ENCODE measurements around the gene GEMIN5. TPM values are rescaled to one million over a fixed set of nuclear protein-coding genes. Genes with fewer than 3 reads are reported as not detected.

Gene GEMIN5
- total and polyA plus RNA-seq, 4 donors = 2.0 to 12.8 (median 7.5) TPM

DNA sequence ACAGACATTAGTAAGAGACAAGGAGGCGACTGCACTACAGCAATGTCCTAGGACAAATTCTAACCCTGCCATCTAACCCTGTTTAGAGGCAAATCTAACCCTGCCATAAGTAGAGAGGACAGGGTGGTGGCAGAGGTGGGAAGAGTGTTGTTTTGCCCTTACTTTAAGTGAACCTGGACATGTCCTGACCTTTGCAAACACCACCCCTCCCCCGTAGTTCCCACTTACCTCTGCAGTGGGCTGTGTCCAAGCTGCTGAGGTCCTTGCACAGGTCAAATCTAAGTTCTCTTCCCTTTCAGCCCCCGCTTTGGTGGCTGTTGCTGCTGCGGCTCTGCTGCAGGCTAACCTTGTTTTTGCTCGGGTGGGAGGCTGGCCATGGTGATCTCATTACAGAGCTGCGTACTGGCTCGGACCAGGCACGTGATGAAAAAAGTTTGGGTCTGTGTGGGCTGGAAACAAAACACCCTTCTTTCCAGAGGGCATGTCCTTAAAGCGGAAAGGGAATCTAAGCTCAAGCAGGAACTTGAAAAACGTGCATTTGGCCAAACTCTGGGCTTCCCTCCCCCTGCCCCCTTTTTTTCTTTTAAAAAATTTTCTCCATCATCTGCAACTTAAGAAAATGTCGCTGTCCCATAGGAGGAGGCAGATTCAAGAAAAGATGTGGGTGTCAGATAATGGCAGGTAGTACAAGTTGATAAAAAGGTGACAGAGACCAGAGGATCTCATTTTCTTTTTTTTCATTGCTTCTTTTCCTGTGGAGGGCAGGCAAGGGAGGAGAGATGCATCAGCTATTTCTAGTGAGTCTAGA, 87.6 kb downstream of the GEMIN5 start, which contains the start of gene FAXDC2:
Gene FAXDC2, minus strand, starts transcription at position 349 of the 808 bp plus-strand sequence. CDS start 12,425 bp downstream, outside the sequence.
- Histone ChIP-seq H3K4me3 (ENCODE audit: low read length in 2 of 2) (peak within 1 kb of the TSS; percentile 76 to 85), H3K36me3 (ENCODE audit: control insufficient read depth in 1 of 2, insufficient read depth in 2 of 2, low read length in 1 of 2) (no peaks in the 10 kb centered on the region), H3K4me1 (ENCODE audit: control insufficient read depth in 1 of 2, insufficient read depth in 2 of 2, low read length in 2 of 2) (peaks cover 0 to 4% of the 10 kb centered on the region in 2 donors), H3K27ac (ENCODE audit: low read depth in 1 of 2, low read length in 2 of 2) (peak within 1 kb of the TSS; percentile 17 to 79), H3K27me3 (ENCODE audit: control insufficient read depth in 1 of 2, insufficient read depth in 2 of 2, low read length in 1 of 2) (no peaks in the 10 kb centered on the region), H3K9me3 (ENCODE audit: control insufficient read depth, low read length) (no peaks in the 10 kb centered on the region)
- intact Hi-C loops (cut with DNase I) = no loop called here
- DNase-seq (peak; percentile 87 to 89), ATAC-seq (ENCODE audit: low FRiP score) (peak; percentile 96)
- 2 to 4% methylated on average over 11 of the region's 11 CpGs for WGBS, 2 donors

DNA sequence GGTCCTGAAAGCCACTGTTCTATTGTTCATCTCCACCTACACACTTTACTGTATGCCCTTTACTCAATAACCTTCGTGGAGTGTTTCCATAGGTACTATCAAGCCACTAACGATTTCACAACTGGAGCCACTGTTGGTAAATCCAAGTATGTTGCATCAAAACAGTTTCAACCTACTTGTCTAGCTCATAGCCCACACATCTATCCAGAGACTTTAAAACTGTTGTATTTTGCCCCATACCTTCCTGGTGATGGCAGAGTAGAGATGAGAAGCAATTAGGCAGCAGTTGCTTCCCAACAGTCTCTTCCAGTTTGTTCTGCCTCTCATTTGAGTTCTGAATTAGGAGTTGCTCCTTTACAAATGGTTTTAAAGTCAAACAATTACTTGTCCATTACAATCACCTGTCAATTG, 88.2 kb downstream of the GEMIN5 start:
- Histone ChIP-seq H3K4me1 (ENCODE audit: control insufficient read depth in 1 of 2, insufficient read depth in 2 of 2, low read length in 2 of 2) (peaks cover 0 to 4% of the 10 kb centered on the region in 2 donors), H3K9me3 (ENCODE audit: control insufficient read depth, low read length) (no peaks in the 10 kb centered on the region), H3K4me3 (ENCODE audit: low read length in 2 of 2) (peak overlapping the region; percentile 76 to 85), H3K27me3 (ENCODE audit: control insufficient read depth in 1 of 2, insufficient read depth in 2 of 2, low read length in 1 of 2) (no peaks in the 10 kb centered on the region), H3K27ac (ENCODE audit: low read depth in 1 of 2, low read length in 2 of 2) (peak overlapping the region; percentile 17 to 79), H3K36me3 (ENCODE audit: control insufficient read depth in 1 of 2, insufficient read depth in 2 of 2, low read length in 1 of 2) (no peaks in the 10 kb centered on the region)
- intact Hi-C loops (cut with DNase I) = no loop called here
- 5 to 7% methylated on average over 2 of the region's 2 CpGs for WGBS, 2 donors
- DNase-seq (no peak), ATAC-seq (ENCODE audit: low FRiP score) (no peak)

DNA sequence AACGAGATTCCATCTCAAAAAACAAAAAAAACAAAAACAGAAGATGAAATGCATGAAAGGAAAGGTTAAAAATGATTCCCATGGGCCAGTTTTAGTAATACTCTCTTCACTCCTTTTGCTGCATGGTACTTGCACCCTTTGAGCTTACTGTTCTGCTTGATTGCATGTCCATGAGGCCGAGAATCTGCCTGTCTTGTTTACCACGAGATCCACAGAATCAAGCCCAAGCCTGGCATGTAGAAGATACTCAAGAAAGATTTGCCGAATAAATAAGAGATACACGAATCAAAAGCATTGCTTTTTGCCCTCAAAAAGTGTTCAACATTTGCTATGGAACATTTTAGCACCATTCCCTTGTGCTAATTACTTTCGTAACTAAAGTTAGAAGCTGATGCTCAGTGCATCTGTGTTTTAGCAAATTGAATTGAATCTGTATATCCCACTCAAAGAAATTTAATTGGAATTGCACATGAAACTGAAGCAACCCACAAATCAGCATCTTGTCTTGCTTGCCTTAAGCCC, 88.7 kb downstream of the GEMIN5 start:
- intact Hi-C loops (cut with DNase I) = no loop called here
- H3K4me1 ChIP-seq (ENCODE audit: control insufficient read depth in 1 of 2, insufficient read depth in 2 of 2, low read length in 2 of 2) = peaks cover 0 to 4% of the 10 kb centered on the region in 2 donors
- H3K4me3 ChIP-seq (ENCODE audit: low read length in 2 of 2) = peak overlapping the region; percentile 76 to 85
- no peaks in the 10 kb centered on the region for H3K27me3 ChIP-seq (ENCODE audit: control insufficient read depth in 1 of 2, insufficient read depth in 2 of 2, low read length in 1 of 2)
- DNase-seq (no peak), ATAC-seq (ENCODE audit: low FRiP score) (no peak)
- no peaks in the 10 kb centered on the region for H3K36me3 ChIP-seq (ENCODE audit: control insufficient read depth in 1 of 2, insufficient read depth in 2 of 2, low read length in 1 of 2)
- 37 to 45% methylated on average over 6 of the region's 6 CpGs for WGBS, 2 donors
- no peak overlapping the region for H3K27ac ChIP-seq (ENCODE audit: low read depth in 1 of 2, low read length in 2 of 2)
- H3K9me3 ChIP-seq (ENCODE audit: control insufficient read depth, low read length) = no peaks in the 10 kb centered on the region

DNA sequence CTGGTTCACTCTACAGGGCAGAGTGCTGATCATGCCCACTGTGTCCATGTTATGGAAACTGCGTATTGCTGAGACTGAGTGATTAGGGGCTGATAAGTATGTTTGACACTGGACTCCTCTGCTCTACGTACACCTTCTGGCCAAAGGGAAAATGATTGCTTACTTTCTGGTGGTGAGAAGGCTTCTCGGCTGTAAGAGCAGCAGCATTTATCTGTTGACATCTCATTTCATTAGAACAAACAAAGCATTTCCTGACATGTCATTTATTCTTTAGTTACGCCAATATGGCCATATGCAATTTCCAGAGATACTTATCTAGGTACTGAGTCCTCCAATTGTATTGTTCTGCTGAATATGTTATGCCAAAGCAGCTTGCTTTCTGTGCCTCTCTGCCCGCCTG, 93.2 kb downstream of the GEMIN5 start:
- no peak for ATAC-seq (ENCODE audit: low FRiP score)
- H3K4me1 ChIP-seq (ENCODE audit: control insufficient read depth in 1 of 2, insufficient read depth in 2 of 2, low read length in 2 of 2) = peaks cover 0 to 2% of the 10 kb centered on the region in 2 donors
- 79 to 81% methylated on average over 5 of the region's 5 CpGs for WGBS, 2 donors
- no peaks in the 10 kb centered on the region for H3K9me3 ChIP-seq (ENCODE audit: control insufficient read depth, low read length)
- no peak overlapping the region for H3K4me3 ChIP-seq (ENCODE audit: low read length in 2 of 2)
- no peak overlapping the region for H3K27ac ChIP-seq (ENCODE audit: low read depth in 1 of 2, low read length in 2 of 2)
- intact Hi-C loops (cut with DNase I) = no loop called here
- H3K27me3 ChIP-seq (ENCODE audit: control insufficient read depth in 1 of 2, insufficient read depth in 2 of 2, low read length in 1 of 2) = no peaks in the 10 kb centered on the region
- no peaks in the 10 kb centered on the region for H3K36me3 ChIP-seq (ENCODE audit: control insufficient read depth in 1 of 2, insufficient read depth in 2 of 2, low read length in 1 of 2)
- DNase-seq = no peak

DNA sequence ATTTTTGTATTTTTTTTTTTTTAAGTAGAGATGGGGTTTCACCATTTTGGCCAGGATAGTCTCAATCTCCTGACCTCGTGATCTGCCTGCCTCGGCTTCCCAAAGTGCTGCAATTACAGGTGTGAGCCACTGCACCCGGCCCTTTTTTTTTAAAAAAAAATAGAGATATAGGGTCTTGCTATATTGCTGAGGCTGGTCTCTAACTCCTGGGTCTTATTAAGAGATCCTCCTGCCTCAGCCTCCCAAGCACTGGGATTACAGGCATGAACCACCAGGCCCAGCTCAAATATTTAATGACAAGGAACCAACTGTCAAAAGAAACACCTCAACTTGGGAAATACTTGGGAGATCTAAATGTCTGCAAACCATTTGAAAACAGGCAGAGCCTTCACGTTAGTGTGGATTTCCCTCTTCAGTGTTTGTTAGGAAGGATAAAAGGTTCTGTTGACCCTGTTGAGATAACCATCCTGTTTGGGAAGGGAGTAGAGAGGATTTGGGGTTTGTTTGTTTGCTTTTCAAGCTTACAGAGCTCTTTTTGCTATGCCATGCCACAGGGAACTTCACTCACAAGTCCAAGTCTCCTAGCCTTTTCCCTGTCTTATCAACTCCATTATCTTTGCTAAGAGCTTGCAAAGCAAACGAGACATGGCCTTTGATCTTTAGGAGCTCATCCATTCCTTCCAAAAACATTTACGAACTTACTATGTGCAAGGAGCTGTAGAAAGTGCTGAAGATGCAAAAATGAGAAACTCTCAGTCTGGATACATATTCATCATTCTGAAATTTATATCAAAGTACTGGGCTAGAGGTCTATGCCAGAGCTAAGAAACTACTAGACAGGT, 95.1 kb downstream of the GEMIN5 start:
- no peak for ATAC-seq (ENCODE audit: low FRiP score)
- Histone ChIP-seq H3K4me3 (ENCODE audit: low read length in 2 of 2) (no peak overlapping the region), H3K27ac (ENCODE audit: low read depth in 1 of 2, low read length in 2 of 2) (peak overlapping the region in 1 of 2 donors; percentile 32), H3K36me3 (ENCODE audit: control insufficient read depth in 1 of 2, insufficient read depth in 2 of 2, low read length in 1 of 2) (peaks cover 0 to under 1% of the 10 kb centered on the region in 2 donors), H3K27me3 (ENCODE audit: control insufficient read depth in 1 of 2, insufficient read depth in 2 of 2, low read length in 1 of 2) (no peaks in the 10 kb centered on the region), H3K4me1 (ENCODE audit: control insufficient read depth in 1 of 2, insufficient read depth in 2 of 2, low read length in 2 of 2) (peaks cover 0 to 2% of the 10 kb centered on the region in 2 donors), H3K9me3 (ENCODE audit: control insufficient read depth, low read length) (no peaks in the 10 kb centered on the region)
- 77 to 80% methylated on average over 6 of the region's 6 CpGs for WGBS, 2 donors
- DNase-seq = no peak
- intact Hi-C loops (cut with DNase I) = no loop called here

DNA sequence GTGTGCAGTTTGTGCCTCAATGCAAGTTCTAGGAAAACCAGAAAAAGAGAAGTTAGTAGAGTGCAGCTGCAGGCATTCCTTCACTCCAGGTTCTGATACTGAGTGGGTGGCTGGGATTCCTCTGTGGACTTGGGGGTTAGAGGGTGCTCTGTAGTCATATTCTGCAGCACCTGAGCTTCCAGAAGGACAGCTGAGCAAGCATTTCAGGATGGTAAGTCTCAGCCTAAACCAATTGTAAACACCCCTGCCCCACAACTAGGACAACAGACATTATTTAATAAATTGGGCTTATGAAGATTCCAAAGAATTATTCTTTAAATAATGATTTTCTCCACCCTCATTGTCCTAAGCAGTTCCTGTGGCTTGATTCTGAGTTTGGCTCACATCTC, 96.7 kb downstream of the GEMIN5 start:
- Histone ChIP-seq H3K36me3 (ENCODE audit: control insufficient read depth in 1 of 2, insufficient read depth in 2 of 2, low read length in 1 of 2) (peaks cover 1 to 5% of the 10 kb centered on the region in 2 donors), H3K4me1 (ENCODE audit: control insufficient read depth in 1 of 2, insufficient read depth in 2 of 2, low read length in 2 of 2) (peaks cover 0 to 2% of the 10 kb centered on the region in 2 donors), H3K9me3 (ENCODE audit: control insufficient read depth, low read length) (no peaks in the 10 kb centered on the region), H3K27ac (ENCODE audit: low read depth in 1 of 2, low read length in 2 of 2) (peak overlapping the region in 1 of 2 donors; percentile 56), H3K4me3 (ENCODE audit: low read length in 2 of 2) (no peak overlapping the region), H3K27me3 (ENCODE audit: control insufficient read depth in 1 of 2, insufficient read depth in 2 of 2, low read length in 1 of 2) (no peaks in the 10 kb centered on the region)
- no peak for ATAC-seq (ENCODE audit: low FRiP score)
- DNase-seq = no peak
- intact Hi-C loops (cut with DNase I) = no loop called here

DNA sequence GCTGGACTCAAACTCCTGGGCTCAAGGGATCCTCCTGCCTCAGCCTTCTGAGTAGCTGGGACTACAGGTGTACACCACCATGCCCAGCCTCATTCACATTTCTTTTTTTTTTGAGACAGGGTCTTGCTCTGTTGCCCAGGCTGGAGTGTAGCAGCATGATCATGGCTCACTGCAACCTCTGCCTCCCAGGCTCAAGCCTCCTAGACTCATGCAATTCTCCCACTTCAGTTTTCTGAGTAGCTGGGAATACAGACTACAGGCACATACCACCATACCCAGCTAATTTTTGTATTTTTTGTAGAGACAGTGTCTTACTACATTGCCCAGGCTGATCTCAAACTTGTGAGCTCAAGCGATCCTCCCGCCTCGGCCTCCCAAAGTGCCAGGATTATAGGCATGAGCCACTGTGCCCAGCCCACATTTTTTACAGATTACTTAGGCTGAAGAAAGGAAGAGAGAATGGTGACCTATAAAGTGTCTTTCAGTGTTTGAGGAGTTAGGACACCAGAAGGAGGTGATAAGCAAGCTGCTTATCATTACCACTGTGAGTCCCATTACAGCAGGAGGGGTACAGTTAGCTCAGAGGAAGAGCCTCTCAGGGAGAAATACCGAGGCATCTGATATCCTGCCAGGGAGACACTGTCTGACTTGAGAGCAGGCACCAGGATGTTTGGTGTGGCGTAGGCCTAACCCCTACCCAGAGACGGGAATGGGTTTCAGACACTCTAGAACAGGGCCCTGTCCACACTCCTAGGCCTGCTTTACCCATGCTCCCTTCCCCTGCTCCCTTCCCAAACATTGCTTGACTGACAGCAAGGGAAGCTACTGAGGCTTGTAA, 97.4 kb downstream of the GEMIN5 start:
- WGBS, 2 donors = 81 to 87% methylated on average over 6 of the region's 6 CpGs
- peaks cover 1 to 5% of the 10 kb centered on the region in 2 donors for H3K36me3 ChIP-seq (ENCODE audit: control insufficient read depth in 1 of 2, insufficient read depth in 2 of 2, low read length in 1 of 2)
- ATAC-seq (ENCODE audit: low FRiP score) = no peak

More for the DNA sequence above, 97.4 kb downstream of the GEMIN5 start:
- intact Hi-C loops (cut with DNase I) = no loop called here
- Histone ChIP-seq H3K4me3 (ENCODE audit: low read length in 2 of 2) (no peak overlapping the region), H3K27ac (ENCODE audit: low read depth in 1 of 2, low read length in 2 of 2) (peak overlapping the region in 1 of 2 donors; percentile 56), H3K9me3 (ENCODE audit: control insufficient read depth, low read length) (no peaks in the 10 kb centered on the region), H3K27me3 (ENCODE audit: control insufficient read depth in 1 of 2, insufficient read depth in 2 of 2, low read length in 1 of 2) (no peaks in the 10 kb centered on the region), H3K4me1 (ENCODE audit: control insufficient read depth in 1 of 2, insufficient read depth in 2 of 2, low read length in 2 of 2) (peaks cover 0 to 2% of the 10 kb centered on the region in 2 donors)
- DNase-seq = no peak
